A549 (cell line): ENCODE measurements around the gene UBAC2.

ENCODE experiments used
- CEBPB ChIP-seq, 2 experiments: fragments of >200 bp in 1 of 2; sonication (Bioruptor Twin) in 1 of 2; formaldehyde crosslinking in 1 of 2; IDR thresholded peaks; 2 replicates each; pipeline ENCODE4 v1.6.1; 2012 to 2016
- CTCF ChIP-seq: fragments of >200 bp; sonication (Bioruptor Twin); formaldehyde crosslinking; IDR thresholded peaks from 3 replicates; pipeline ENCODE4 v1.5.1; 2016
- EP300 ChIP-seq, 2 experiments: fragments of >200 bp; sonication (Bioruptor Twin); formaldehyde crosslinking; IDR thresholded peaks; 2 replicates in 1 of 2; 3 replicates in 1 of 2; pipeline ENCODE4 v1.6.1; 2016 to 2017
- GATA3 ChIP-seq: IDR thresholded peaks from 2 replicates; pipeline ENCODE4 v1.6.1; 2012; ENCODE audit warnings: borderline replicate concordance
- HDAC2 ChIP-seq: fragments of 200-600 bp; sonication (generic); IDR thresholded peaks from 2 replicates; pipeline ENCODE4 v1.6.1; 2016
- KDM1A ChIP-seq: fragments of 200-600 bp; sonication (generic); IDR thresholded peaks from 2 replicates; pipeline ENCODE4 v1.6.1; 2016; ENCODE audit warnings: low read depth, mild to moderate bottlenecking
- MAX ChIP-seq: IDR thresholded peaks from 2 replicates; pipeline ENCODE4 v1.6.1; 2012
- NPAS2 ChIP-seq: fragments of 250-450 bp; sonication (Bioruptor Pico); IDR thresholded peaks from 2 replicates; pipeline ENCODE4 v1.8.0; 2022; ENCODE audit warnings: mild to moderate bottlenecking, moderate library complexity, borderline replicate concordance
- NR3C1 ChIP-seq: fragments of >200 bp; sonication (Bioruptor Twin); formaldehyde crosslinking; IDR thresholded peaks from 3 replicates; pipeline ENCODE4 v1.6.1; 2017
- POLR2A ChIP-seq: IDR thresholded peaks from 2 replicates; pipeline ENCODE4 v1.6.1; 2012; ENCODE audit warnings: mild to moderate bottlenecking, low read length
- POLR2AphosphoS2 ChIP-seq: conservative IDR thresholded peaks from 2 replicates; pipeline ENCODE4 v1.6.1; 2012; ENCODE audit warnings: low read length, improper control_type of control experiment, inconsistent platforms
- RFX5 ChIP-seq: fragments of 450-650 bp; IDR thresholded peaks from 2 replicates; pipeline ENCODE4 v1.7.1; 2014; ENCODE audit warnings: antibody characterized with exemption, mild to moderate bottlenecking, moderate library complexity
- SMC3 ChIP-seq: fragments of >200 bp; sonication (Bioruptor Twin); formaldehyde crosslinking; IDR thresholded peaks from 3 replicates; pipeline ENCODE4 v1.6.1; 2018; ENCODE audit warnings: inconsistent platforms

- TF ChIP-seq CTCF (no peak), CEBPB (IDR thresholded peaks at IDR 0.05) (no peak), POLR2A (no peak), GATA3 (no peak), MAX (no peak), RFX5 (no peak), EP300 (IDR thresholded peaks at IDR 0.05) (no peak), POLR2AphosphoS2 (no peak), NPAS2 (CRISPR knock-in tag) (no peak), HDAC2 (no peak), NR3C1 (no peak), KDM1A (no peak), SMC3 (no peak)
Measured at GRCh38 chr13:99289674-99290337, 89.2 kb downstream of the UBAC2 start.
